HepG2 (cell line): Measurements from ENCODE around the gene NOSIP. TPM values are rescaled to one million over a fixed set of nuclear protein-coding genes. Genes with fewer than 3 reads are reported as not detected.

Experiments
- MEF2D ChIP-seq: sonication (generic); formaldehyde crosslinking; IDR thresholded peaks from 2 replicates; pipeline ENCODE4 v1.5.1; 2020; ENCODE audit warnings: mild to moderate bottlenecking, missing genetic modification reagents
- SAP130 ChIP-seq: IDR thresholded peaks from 2 replicates; pipeline ENCODE4 v1.6.1; 2016; ENCODE audit warnings: low read depth
- SP5 ChIP-seq: IDR thresholded peaks from 2 replicates; pipeline ENCODE4 v1.6.1; 2016; ENCODE audit warnings: low read depth, borderline replicate concordance
- U2AF2 ChIP-seq: fragments of 200-400 bp; formaldehyde crosslinking; IDR thresholded peaks from 2 replicates; pipeline ENCODE4 v1.6.1; 2017; ENCODE audit warnings: low read depth, mild to moderate bottlenecking, low read length
- ZBTB8A ChIP-seq: sonication (generic); formaldehyde crosslinking; IDR thresholded peaks from 2 replicates; pipeline ENCODE4 v1.4.0; 2020; ENCODE audit warnings: mild to moderate bottlenecking, low read depth, missing genetic modification reagents, borderline replicate concordance
- ZFP36L2 ChIP-seq: sonication (generic); formaldehyde crosslinking; IDR thresholded peaks from 2 replicates; pipeline ENCODE4 v1.4.0; 2020; ENCODE audit warnings: missing genetic modification reagents
- ZFP90 ChIP-seq: sonication (generic); formaldehyde crosslinking; IDR thresholded peaks from 2 replicates; pipeline ENCODE4 v1.8.0; 2022; ENCODE audit warnings: missing genetic modification reagents, mild to moderate bottlenecking, inconsistent platforms, borderline replicate concordance
- ZKSCAN5 ChIP-seq: sonication (generic); formaldehyde crosslinking; IDR thresholded peaks from 2 replicates; pipeline ENCODE4 v1.5.1; 2020; ENCODE audit warnings: mild to moderate bottlenecking, missing genetic modification reagents
- ZMYM2 ChIP-seq: sonication (generic); formaldehyde crosslinking; IDR thresholded peaks from 2 replicates; pipeline ENCODE4 v1.8.0; 2022; ENCODE audit warnings: mild to moderate bottlenecking, missing genetic modification reagents
- ZNF142 ChIP-seq: sonication (generic); formaldehyde crosslinking; IDR thresholded peaks from 2 replicates; pipeline ENCODE4 v1.4.0; 2020; ENCODE audit warnings: missing genetic modification reagents
- ZNF292 ChIP-seq: sonication (generic); formaldehyde crosslinking; IDR thresholded peaks from 2 replicates; pipeline ENCODE4 v1.8.1; 2022; ENCODE audit warnings: mild to moderate bottlenecking, low read depth, missing genetic modification reagents, borderline replicate concordance
- ZNF546 ChIP-seq: sonication (generic); formaldehyde crosslinking; conservative IDR thresholded peaks from 2 replicates; pipeline ENCODE4 v1.8.1; 2023; ENCODE audit warnings: mild to moderate bottlenecking, missing genetic modification reagents
- ZNF563 ChIP-seq: sonication (generic); formaldehyde crosslinking; IDR thresholded peaks from 2 replicates; pipeline ENCODE4 v1.8.0; 2022; ENCODE audit warnings: mild to moderate bottlenecking, moderate library complexity, missing genetic modification reagents
- ZNF747 ChIP-seq: sonication (generic); formaldehyde crosslinking; IDR thresholded peaks from 2 replicates; pipeline ENCODE4 v1.8.1; 2023; ENCODE audit warnings: missing genetic modification reagents, mild to moderate bottlenecking, borderline replicate concordance
- ZNF839 ChIP-seq: sonication (generic); formaldehyde crosslinking; IDR thresholded peaks from 2 replicates; pipeline ENCODE4 v1.4.0; 2020; ENCODE audit warnings: missing genetic modification reagents, mild to moderate bottlenecking, borderline replicate concordance
- ZSCAN29 ChIP-seq: sonication (generic); formaldehyde crosslinking; conservative IDR thresholded peaks from 2 replicates; pipeline ENCODE4 v1.4.0; 2020; ENCODE audit warnings: mild to moderate bottlenecking, missing genetic modification reagents
- polyA plus RNA-seq, 8 experiments: library from polyadenylated mRNA; depleted of rRNA in 3 of 8; stranded (reverse) in 7 of 8; unstranded in 1 of 8; fragments of >200 nt; fragmentation: Illumina TruSeq in 4 of 8; extraction: Trizol in 4 of 8; gene quantifications; 2 replicates each; pipeline versions ENCODE4 v1.2.1 to v1.2.3, GENCODE V29; 2011 to 2016; ENCODE audit warnings: low read depth in 4 of 8, missing spikeins in 1 of 8, mixed read lengths in 1 of 8; ENCODE audit not compliant: insufficient read depth in 1 of 8
- total RNA-seq, 5 experiments: library from RNA; depleted of rRNA; stranded (reverse); fragments of >200 nt; fragmentation: Illumina TruSeq; extraction: Trizol; gene quantifications; 2 replicates each; pipeline ENCODE4 v1.2.3, GENCODE V29; 2016; ENCODE audit warnings: low read depth in 1 of 5
- TF ChIP-seq, protein P1 (sequence below): sonication (generic); formaldehyde crosslinking; IDR thresholded peaks from 2 replicates; pipeline ENCODE4; 2020; ENCODE audit warnings: missing genetic modification reagents, mild to moderate bottlenecking, borderline replicate concordance
- TF ChIP-seq, protein P2 (sequence below): IDR thresholded peaks from 2 replicates; pipeline ENCODE4 v1.4.0; 2020; ENCODE audit warnings: mild to moderate bottlenecking, missing genetic modification reagents

Gene NOSIP
- total and polyA plus RNA-seq, 2 of the 13 experiments (the other 11 are each of a cell fraction or from before 2014, with no cell fraction given) = 54.3 to 78.0 TPM

- TF ChIP-seq ZFP90 (CRISPR knock-in tag) = no peak
- no peak for TF ChIP-seq ZNF839 (CRISPR knock-in tag)
- TF ChIP-seq SP5 (CRISPR knock-in tag) = no peak
- TF ChIP-seq, protein P1, sequence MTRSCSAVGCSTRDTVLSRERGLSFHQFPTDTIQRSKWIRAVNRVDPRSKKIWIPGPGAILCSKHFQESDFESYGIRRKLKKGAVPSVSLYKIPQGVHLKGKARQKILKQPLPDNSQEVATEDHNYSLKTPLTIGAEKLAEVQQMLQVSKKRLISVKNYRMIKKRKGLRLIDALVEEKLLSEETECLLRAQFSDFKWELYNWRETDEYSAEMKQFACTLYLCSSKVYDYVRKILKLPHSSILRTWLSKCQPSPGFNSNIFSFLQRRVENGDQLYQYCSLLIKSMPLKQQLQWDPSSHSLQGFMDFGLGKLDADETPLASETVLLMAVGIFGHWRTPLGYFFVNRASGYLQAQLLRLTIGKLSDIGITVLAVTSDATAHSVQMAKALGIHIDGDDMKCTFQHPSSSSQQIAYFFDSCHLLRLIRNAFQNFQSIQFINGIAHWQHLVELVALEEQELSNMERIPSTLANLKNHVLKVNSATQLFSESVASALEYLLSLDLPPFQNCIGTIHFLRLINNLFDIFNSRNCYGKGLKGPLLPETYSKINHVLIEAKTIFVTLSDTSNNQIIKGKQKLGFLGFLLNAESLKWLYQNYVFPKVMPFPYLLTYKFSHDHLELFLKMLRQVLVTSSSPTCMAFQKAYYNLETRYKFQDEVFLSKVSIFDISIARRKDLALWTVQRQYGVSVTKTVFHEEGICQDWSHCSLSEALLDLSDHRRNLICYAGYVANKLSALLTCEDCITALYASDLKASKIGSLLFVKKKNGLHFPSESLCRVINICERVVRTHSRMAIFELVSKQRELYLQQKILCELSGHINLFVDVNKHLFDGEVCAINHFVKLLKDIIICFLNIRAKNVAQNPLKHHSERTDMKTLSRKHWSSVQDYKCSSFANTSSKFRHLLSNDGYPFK = peak; percentile 100
- no peak for TF ChIP-seq ZNF546 (CRISPR knock-in tag)
- no peak for TF ChIP-seq ZNF142 (CRISPR knock-in tag)
- no peak for TF ChIP-seq ZNF292
- no peak for TF ChIP-seq ZMYM2 (CRISPR knock-in tag)
- TF ChIP-seq ZNF563 (CRISPR knock-in tag) = no peak
- TF ChIP-seq ZSCAN29 (CRISPR knock-in tag) = no peak
- TF ChIP-seq, protein P2, sequence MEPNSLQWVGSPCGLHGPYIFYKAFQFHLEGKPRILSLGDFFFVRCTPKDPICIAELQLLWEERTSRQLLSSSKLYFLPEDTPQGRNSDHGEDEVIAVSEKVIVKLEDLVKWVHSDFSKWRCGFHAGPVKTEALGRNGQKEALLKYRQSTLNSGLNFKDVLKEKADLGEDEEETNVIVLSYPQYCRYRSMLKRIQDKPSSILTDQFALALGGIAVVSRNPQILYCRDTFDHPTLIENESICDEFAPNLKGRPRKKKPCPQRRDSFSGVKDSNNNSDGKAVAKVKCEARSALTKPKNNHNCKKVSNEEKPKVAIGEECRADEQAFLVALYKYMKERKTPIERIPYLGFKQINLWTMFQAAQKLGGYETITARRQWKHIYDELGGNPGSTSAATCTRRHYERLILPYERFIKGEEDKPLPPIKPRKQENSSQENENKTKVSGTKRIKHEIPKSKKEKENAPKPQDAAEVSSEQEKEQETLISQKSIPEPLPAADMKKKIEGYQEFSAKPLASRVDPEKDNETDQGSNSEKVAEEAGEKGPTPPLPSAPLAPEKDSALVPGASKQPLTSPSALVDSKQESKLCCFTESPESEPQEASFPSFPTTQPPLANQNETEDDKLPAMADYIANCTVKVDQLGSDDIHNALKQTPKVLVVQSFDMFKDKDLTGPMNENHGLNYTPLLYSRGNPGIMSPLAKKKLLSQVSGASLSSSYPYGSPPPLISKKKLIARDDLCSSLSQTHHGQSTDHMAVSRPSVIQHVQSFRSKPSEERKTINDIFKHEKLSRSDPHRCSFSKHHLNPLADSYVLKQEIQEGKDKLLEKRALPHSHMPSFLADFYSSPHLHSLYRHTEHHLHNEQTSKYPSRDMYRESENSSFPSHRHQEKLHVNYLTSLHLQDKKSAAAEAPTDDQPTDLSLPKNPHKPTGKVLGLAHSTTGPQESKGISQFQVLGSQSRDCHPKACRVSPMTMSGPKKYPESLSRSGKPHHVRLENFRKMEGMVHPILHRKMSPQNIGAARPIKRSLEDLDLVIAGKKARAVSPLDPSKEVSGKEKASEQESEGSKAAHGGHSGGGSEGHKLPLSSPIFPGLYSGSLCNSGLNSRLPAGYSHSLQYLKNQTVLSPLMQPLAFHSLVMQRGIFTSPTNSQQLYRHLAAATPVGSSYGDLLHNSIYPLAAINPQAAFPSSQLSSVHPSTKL (CRISPR knock-in tag) = no peak
- TF ChIP-seq MEF2D (CRISPR knock-in tag) = no peak
- TF ChIP-seq ZBTB8A (CRISPR knock-in tag) = no peak
- TF ChIP-seq ZFP36L2 (CRISPR knock-in tag) = no peak
- TF ChIP-seq U2AF2 = no peak
- no peak for TF ChIP-seq ZKSCAN5 (CRISPR knock-in tag)
- TF ChIP-seq ZNF747 (CRISPR knock-in tag) = no peak
- 0 out of 2 replicates have a peak, but pooled peaks have one; percentile 25 for TF ChIP-seq SAP130 (CRISPR knock-in tag)
Measured at GRCh38 chr19:49506575-49507105, 73.7 kb downstream of the NOSIP start (continued).
